Glutamatergic neuron (in vitro differentiated cells): ENCODE data around the gene EIF5. TPM values are rescaled to one million over a fixed set of nuclear protein-coding genes. Genes with fewer than 3 reads are reported as not detected.
A peak's percentile ranks its signal among the peaks of the same experiment; 100 is the strongest.

ENCODE experiments used
- DNase-seq: peaks from one replicate; pipeline ENCODE4 v3.0.0; 2022
- H3K27ac Mint-ChIP-seq: one replicate; pipeline ENCODE4 v1.8.0; 2020; ENCODE audit warnings: mild to moderate bottlenecking, mixed read lengths, inconsistent platforms; ENCODE audit not compliant: unreplicated experiment
- H3K27me3 Mint-ChIP-seq: one replicate; pipeline ENCODE4 v1.8.0; 2020; ENCODE audit warnings: mild to moderate bottlenecking, moderate library complexity, mixed read lengths, inconsistent platforms; ENCODE audit not compliant: unreplicated experiment
- H3K36me3 Mint-ChIP-seq: one replicate; pipeline ENCODE4 v1.8.0; 2020; ENCODE audit warnings: mild to moderate bottlenecking, mixed read lengths, inconsistent platforms; ENCODE audit not compliant: unreplicated experiment
- H3K4me1 Mint-ChIP-seq: one replicate; pipeline ENCODE4 v1.8.0; 2020; ENCODE audit warnings: mild to moderate bottlenecking, low read depth, mixed read lengths, inconsistent platforms; ENCODE audit not compliant: unreplicated experiment
- H3K4me3 Mint-ChIP-seq: one replicate; pipeline ENCODE4 v1.8.0; 2020; ENCODE audit warnings: mild to moderate bottlenecking, mixed read lengths, inconsistent platforms; ENCODE audit not compliant: unreplicated experiment
- H3K9me3 Mint-ChIP-seq: one replicate; pipeline ENCODE4 v1.8.0; 2020; ENCODE audit warnings: mild to moderate bottlenecking, moderate library complexity, mixed read lengths, inconsistent platforms; ENCODE audit not compliant: unreplicated experiment
- total RNA-seq: library from RNA; stranded (reverse); fragmentation: NEBNext Ultra II Directional; extraction: Animal tissue kit (Norgen Biotek cat#: 25700); gene quantifications from one replicate; pipeline ENCODE4 v1.2.1, GENCODE V29; 2021; ENCODE audit not compliant: unreplicated experiment
- TF ChIP-seq, protein P1 (sequence below): fragments of 200-600 bp; sonication (generic); IDR thresholded peaks from one replicate; pipeline ENCODE4 v1.5.0; 2021; ENCODE audit not compliant: partially characterized antibody, unreplicated experiment

Gene EIF5
- total RNA-seq, 1 donor from 2014 or later = 232 TPM

DNA sequence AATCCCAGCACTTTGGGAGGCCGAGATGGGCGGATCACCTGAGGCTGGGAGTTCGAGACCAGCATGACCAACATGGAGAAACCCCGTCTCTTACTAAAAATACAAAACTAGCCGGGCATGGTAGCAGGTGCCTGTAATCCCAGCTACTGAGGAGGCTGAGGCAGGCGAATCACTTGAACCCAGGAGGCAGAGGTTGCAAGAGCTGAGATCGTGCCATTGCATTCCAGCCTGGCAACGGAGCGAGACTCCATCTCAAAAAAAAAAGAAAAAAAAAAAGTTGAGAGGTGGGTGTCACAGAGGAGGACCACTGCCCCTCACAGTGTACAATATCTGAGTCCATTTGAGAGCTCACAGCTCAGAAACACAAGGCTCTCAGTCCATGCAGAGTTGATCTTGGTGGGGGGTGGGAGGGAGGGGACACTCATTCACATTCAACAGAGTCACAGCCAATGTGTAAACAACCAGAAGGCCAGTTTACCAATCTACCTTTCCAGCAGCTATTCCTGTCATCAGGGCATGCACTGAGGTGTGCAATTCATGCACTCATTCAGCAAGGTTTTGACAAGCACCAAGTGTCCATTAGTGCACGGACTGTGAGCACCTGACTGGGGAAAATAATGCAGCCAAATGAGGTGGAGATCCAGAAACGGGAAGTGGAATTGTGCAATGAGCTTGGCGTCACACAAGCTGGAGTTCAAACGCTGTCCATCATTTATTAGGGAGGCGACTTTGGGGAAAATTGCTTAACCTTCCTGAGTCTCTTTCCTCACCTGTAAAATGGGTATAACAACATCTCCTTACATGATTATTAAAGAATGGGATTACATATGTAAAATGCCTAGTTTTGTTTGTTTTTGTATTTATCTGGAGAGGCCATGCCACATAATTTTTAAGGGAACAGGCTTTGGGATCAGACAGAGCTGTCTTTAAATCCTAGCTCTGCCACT is 4.4 kb upstream of the EIF5 start:
- H3K27ac Mint-ChIP-seq = no peak overlapping the region
- H3K4me3 Mint-ChIP-seq = no peak overlapping the region
- peaks cover 4% of the 10 kb centered on the region for H3K9me3 Mint-ChIP-seq
- no peaks in the 10 kb centered on the region for H3K36me3 Mint-ChIP-seq
- TF ChIP-seq, protein P1, sequence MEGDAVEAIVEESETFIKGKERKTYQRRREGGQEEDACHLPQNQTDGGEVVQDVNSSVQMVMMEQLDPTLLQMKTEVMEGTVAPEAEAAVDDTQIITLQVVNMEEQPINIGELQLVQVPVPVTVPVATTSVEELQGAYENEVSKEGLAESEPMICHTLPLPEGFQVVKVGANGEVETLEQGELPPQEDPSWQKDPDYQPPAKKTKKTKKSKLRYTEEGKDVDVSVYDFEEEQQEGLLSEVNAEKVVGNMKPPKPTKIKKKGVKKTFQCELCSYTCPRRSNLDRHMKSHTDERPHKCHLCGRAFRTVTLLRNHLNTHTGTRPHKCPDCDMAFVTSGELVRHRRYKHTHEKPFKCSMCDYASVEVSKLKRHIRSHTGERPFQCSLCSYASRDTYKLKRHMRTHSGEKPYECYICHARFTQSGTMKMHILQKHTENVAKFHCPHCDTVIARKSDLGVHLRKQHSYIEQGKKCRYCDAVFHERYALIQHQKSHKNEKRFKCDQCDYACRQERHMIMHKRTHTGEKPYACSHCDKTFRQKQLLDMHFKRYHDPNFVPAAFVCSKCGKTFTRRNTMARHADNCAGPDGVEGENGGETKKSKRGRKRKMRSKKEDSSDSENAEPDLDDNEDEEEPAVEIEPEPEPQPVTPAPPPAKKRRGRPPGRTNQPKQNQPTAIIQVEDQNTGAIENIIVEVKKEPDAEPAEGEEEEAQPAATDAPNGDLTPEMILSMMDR = no peak
- DNase-seq = no peak
- H3K4me1 Mint-ChIP-seq = peaks cover 3% of the 10 kb centered on the region
- H3K27me3 Mint-ChIP-seq = peaks cover 2% of the 10 kb centered on the region

DNA sequence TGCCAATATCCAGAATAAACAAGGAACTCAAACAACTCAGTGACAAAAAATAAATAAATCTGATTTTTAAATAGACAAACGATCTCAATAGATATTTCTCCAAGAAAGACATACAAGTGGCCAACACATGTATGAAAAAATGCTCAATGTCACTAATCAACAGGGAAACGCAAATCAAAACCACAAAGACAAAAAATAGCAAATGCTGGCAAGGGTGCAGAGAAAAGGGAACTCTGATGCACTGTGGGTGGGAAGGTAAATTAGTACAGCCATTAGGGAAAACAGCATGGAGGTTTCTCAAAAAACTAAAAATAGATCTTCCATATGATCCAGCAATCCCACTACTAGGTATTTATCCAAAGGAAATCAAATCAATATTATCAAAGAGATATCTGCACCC is 3.5 kb upstream of the EIF5 start:
- Mint-ChIP-seq H3K9me3 (peaks cover 9% of the 10 kb centered on the region), H3K4me3 (no peak overlapping the region), H3K4me1 (peaks cover 5% of the 10 kb centered on the region), H3K36me3 (no peaks in the 10 kb centered on the region), H3K27me3 (peaks cover 7% of the 10 kb centered on the region), H3K27ac (no peak overlapping the region)
- no peak for DNase-seq
- TF ChIP-seq, protein P1 = no peak

DNA sequence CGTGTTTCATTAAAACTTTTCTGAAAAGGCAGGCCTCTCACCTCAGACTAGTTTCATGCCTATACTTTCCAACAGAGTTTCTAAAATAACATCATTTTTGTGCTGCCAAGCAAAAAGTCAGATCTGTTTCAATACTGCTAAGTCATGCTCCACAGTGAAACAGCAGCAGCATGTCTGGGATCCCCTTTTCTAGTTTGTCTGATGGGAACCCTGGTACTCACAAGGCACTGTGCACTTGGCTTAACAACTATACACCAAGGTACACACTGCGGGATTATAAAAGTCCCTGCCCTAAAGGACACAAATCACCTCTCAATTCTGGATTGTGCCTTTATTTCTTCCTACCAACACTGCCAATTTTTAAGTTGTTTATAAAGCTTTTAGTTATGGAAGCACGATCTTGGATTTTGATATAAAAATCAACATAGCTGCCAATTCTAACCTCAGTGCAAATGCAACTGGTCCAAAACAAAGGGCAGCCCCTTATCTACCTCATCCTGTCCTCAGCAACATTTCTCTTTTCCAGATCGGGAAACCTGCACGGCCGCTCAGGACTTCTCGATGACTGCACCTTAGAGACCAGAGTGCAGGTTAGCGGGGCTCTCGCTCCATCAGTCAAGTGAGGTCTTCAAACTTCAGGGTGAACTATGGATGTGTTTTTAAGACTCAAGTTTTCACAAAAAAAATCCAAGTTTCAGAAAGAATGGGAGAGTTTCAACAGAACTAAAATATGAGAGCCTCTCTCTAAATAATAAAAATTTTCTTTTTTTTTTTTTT is 1.7 kb upstream of the EIF5 start:
- Mint-ChIP-seq H3K9me3 (peaks cover 9% of the 10 kb centered on the region), H3K27ac (peak overlapping the region; percentile 23)
- TF ChIP-seq, protein P1 = no peak

DNA sequence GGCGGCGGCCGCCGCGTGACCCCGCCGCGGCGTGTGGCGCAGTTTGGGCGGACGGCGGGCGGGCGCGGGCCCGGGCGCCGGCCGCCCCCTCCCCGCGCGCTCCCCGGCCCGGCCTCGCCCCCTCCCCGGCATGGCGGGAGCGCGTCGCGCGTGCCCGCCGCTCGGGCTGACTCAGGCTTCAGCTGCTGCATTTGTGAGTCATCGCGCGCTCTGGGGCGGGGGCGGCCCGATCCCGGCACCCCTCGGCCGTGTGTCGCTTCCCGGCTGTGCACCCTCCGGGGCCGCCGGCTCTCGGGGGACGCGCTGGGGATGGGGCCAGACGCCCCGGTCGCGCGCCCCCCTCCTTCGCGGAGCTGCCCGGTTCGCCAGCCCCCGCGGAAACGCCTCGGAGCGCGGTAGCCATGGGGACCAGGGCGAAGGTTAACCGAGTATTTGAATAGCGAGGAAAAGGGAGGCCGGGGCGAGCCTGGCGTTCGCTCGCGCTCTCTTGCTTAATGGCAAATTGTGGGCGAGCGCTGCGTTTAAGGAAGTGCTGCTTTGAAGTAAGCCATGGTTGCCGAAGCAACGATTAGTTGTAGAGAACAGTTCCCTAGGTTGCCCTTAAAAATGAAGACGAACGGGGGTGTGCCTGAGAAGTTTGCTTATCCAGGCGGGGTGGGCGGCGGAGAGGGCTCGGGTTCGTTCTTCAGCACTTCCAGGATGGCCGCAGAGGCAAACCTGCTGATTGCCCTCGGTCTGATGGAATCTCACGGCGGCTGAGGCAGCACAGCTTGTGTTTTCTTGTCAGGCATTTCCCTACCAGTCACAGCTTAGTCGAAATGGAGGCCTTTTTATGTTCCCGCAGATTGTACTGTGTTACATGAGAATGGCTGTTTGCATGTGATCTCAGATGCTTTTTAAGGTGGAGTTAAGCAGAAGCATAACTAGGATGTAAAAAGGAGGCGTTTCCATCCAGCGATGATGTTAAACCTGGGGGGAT is 896 bp downstream of the EIF5 start:
- H3K27ac Mint-ChIP-seq = peak overlapping the region; percentile 78
- H3K36me3 Mint-ChIP-seq = peaks cover 4% of the 10 kb centered on the region
- H3K9me3 Mint-ChIP-seq = peaks cover 9% of the 10 kb centered on the region
- peaks cover 9% of the 10 kb centered on the region for H3K27me3 Mint-ChIP-seq
- peaks cover 14% of the 10 kb centered on the region for H3K4me1 Mint-ChIP-seq
- H3K4me3 Mint-ChIP-seq = peak overlapping the region; percentile 98
- DNase-seq = peak; percentile 64
- TF ChIP-seq, protein P1 = no peak

More for the DNA sequence above, 1.7 kb upstream of the EIF5 start:
- DNase-seq = no peak
- Mint-ChIP-seq H3K36me3 (peaks cover 4% of the 10 kb centered on the region), H3K27me3 (peaks cover 9% of the 10 kb centered on the region), H3K4me1 (peaks cover 14% of the 10 kb centered on the region), H3K4me3 (peak overlapping the region; percentile 71)
